Neural progenitor cell (in vitro differentiated cells): ENCODE results near the gene HBG1.

ENCODE experiments used
- CTCF ChIP-seq: fragments of 200-600 bp; sonication (generic); IDR thresholded peaks from 2 replicates; pipeline ENCODE4 v1.5.1; 2017; ENCODE audit warnings: antibody characterized with exemption, mild to moderate bottlenecking
- EZH2phosphoT487 ChIP-seq: fragments of 200-600 bp; sonication (generic); IDR thresholded peaks from 2 replicates; pipeline ENCODE4 v1.6.1; 2017; ENCODE audit warnings: antibody characterized with exemption

GRCh38 chr11:5200582-5200981 is 49.1 kb downstream of the HBG1 start, which contains the start of gene OR51V1:
- no peak for TF ChIP-seq CTCF
- no peak for TF ChIP-seq EZH2phosphoT487
